GM12878 (cell line): Measurements from ENCODE around the gene PIPOX. TPM values are rescaled to one million over a fixed set of nuclear protein-coding genes. Genes with fewer than 3 reads are reported as not detected.

Experiments used
- ATAC-seq: fragments of 200-7000 bp; cut with Tn5 transposase; 3 replicates; pipeline ENCODE4 v1.9.1; 2020; ENCODE audit warnings: mild to moderate bottlenecking, moderate library complexity
- BruUV-seq: library from RNA; stranded (reverse); fragments of 400-500 nt; replicated peaks from 2 replicates; lab custom pipeline; 2021; lab: Mats Ljungman, UMichigan
- CTCF ChIA-PET: fragments of 300-600 bp; sonication (Branson Sonifier 250); formaldehyde crosslinking; extraction: SDS; loops from one replicate; lab custom pipeline; 2021; ENCODE audit warnings: inconsistent platforms; lab: Yijun Ruan, JAX
- POLR2A ChIA-PET: fragments of 350-600 bp; formaldehyde crosslinking; extraction: SDS; loops from one replicate; lab custom pipeline; 2021; ENCODE audit warnings: inconsistent platforms; lab: Charles Lee
- RAD21 ChIA-PET: fragments of 300-600 bp; sonication (Branson Sonifier 250); formaldehyde crosslinking; loops from one replicate; lab custom pipeline; 2023; ENCODE audit warnings: antibody characterized with exemption; ENCODE audit not compliant: unreplicated experiment; lab: Charles Lee
- SMC1A ChIA-PET: fragments of 300-600 bp; sonication (Branson Sonifier 250); formaldehyde crosslinking; loops from one replicate; lab custom pipeline; 2023; ENCODE audit not compliant: unreplicated experiment, uncharacterized antibody; lab: Charles Lee
- DNase-seq: peaks from one replicate; pipeline ENCODE4 v3.0.0-alpha.2; 2011; ENCODE audit warnings: low read depth, low spot score
- FAIRE-seq: peaks from 3 replicates; lab custom pipeline; 2011; peaks lifted over from hg19 to GRCh38; lab: Jason Lieb, UNC
- H2AFZ ChIP-seq: 2 replicates; pipeline ENCODE4 v1.6.0; 2011; ENCODE audit warnings: low read depth, low read length, control low read depth; ENCODE audit not compliant: control insufficient read depth
- H3K27ac ChIP-seq: 2 replicates; pipeline ENCODE4 v1.5.1; 2011; ENCODE audit warnings: control low read depth; ENCODE audit not compliant: control insufficient read depth, insufficient read depth
- H3K27me3 ChIP-seq, 2 experiments: replicated peaks in 1 of 2; 2 replicates each; pipeline versions ENCODE4 v1.6.0 to v1.6.1; 2011; ENCODE audit warnings: low read length in 1 of 2; ENCODE audit not compliant: control insufficient read depth in 2 of 2, insufficient read depth in 2 of 2
- H3K36me3 ChIP-seq, 2 experiments: 2 replicates each; pipeline ENCODE4 v1.5.1; 2011; ENCODE audit warnings: low read length in 1 of 2; ENCODE audit not compliant: control insufficient read depth in 2 of 2, insufficient read depth in 2 of 2
- H3K4me1 ChIP-seq: 2 replicates; pipeline ENCODE4 v1.6.1; 2011; ENCODE audit warnings: mild to moderate bottlenecking, low read length, moderate library complexity, mixed read lengths; ENCODE audit not compliant: control insufficient read depth, insufficient read depth
- H3K4me2 ChIP-seq: 2 replicates; pipeline ENCODE4 v1.6.0; 2011; ENCODE audit warnings: control low read depth; ENCODE audit not compliant: control insufficient read depth, insufficient read depth
- H3K4me3 ChIP-seq: fragments of 200-600 bp; sonication (generic); 2 replicates; pipeline ENCODE4 v1.5.1; 2016
- H3K79me2 ChIP-seq: 2 replicates; pipeline ENCODE4 v1.6.0; 2011; ENCODE audit warnings: low read length; ENCODE audit not compliant: control insufficient read depth, insufficient read depth
- H3K9ac ChIP-seq: 2 replicates; pipeline ENCODE4 v1.8.0; 2011; ENCODE audit warnings: low read length, control low read depth, mixed read lengths; ENCODE audit not compliant: control insufficient read depth, insufficient read depth
- H3K9me3 ChIP-seq: replicated peaks from 3 replicates; pipeline ENCODE4 v1.5.1; 2011; ENCODE audit warnings: mild to moderate bottlenecking, low read length; ENCODE audit not compliant: control insufficient read depth, insufficient read depth
- H4K20me1 ChIP-seq: 2 replicates; pipeline ENCODE4 v1.6.0; 2011; ENCODE audit not compliant: control insufficient read depth, insufficient read depth
- ASH2L ChIP-seq: fragments of 300-600, 200-600 bp; sonication (generic); IDR thresholded peaks from 2 replicates; pipeline ENCODE4 v1.6.1; 2017; ENCODE audit warnings: low read depth, mild to moderate bottlenecking, borderline replicate concordance
- BCL11A ChIP-seq: IDR thresholded peaks from 2 replicates; pipeline ENCODE4 v1.6.1; 2011; ENCODE audit warnings: low read depth, low read length
- BHLHE40 ChIP-seq, 2 experiments: fragments of 450-650 bp in 1 of 2; IDR thresholded peaks; 2 replicates each; pipeline ENCODE4 v1.6.1; 2011 to 2017; ENCODE audit warnings: low read depth in 2 of 2, borderline replicate concordance in 1 of 2, improper control_type of control experiment in 1 of 2, low read length in 1 of 2, mild to moderate bottlenecking in 1 of 2
- IRF4 ChIP-seq: IDR thresholded peaks from 2 replicates; pipeline ENCODE4 v1.6.1; 2011; ENCODE audit warnings: low read depth, low read length
- KAT2A ChIP-seq: conservative IDR thresholded peaks from 2 replicates; pipeline ENCODE4 v1.6.1; 2011; ENCODE audit warnings: low read depth, low read length; ENCODE audit not compliant: control insufficient read depth
- MTA3 ChIP-seq: IDR thresholded peaks from 2 replicates; pipeline ENCODE4 v1.6.1; 2012; ENCODE audit warnings: low read length, inconsistent platforms, borderline replicate concordance
- NR2F1 ChIP-seq: fragments of 450-650 bp; conservative IDR thresholded peaks from 2 replicates; pipeline ENCODE4 v1.6.1; 2017; ENCODE audit warnings: mild to moderate bottlenecking
- RAD51 ChIP-seq: fragments of 450-650 bp; IDR thresholded peaks from 2 replicates; pipeline ENCODE4 v1.6.1; 2016; ENCODE audit warnings: moderate library complexity, mild to moderate bottlenecking, inconsistent platforms
- RCOR1 ChIP-seq: conservative IDR thresholded peaks from 2 replicates; pipeline ENCODE4 v1.6.1; 2012; ENCODE audit warnings: low read depth, low read length, improper control_type of control experiment
- RUNX3 ChIP-seq: IDR thresholded peaks from 2 replicates; pipeline ENCODE4 v1.6.1; 2012; ENCODE audit warnings: low read length, inconsistent platforms
- SMAD1 ChIP-seq: fragments of 450-650 bp; IDR thresholded peaks from 2 replicates; pipeline ENCODE4 v1.6.1; 2018; ENCODE audit warnings: mild to moderate bottlenecking, low read depth; ENCODE audit not compliant: partially characterized antibody
- SMAD5 ChIP-seq: IDR thresholded peaks from 2 replicates; pipeline ENCODE4 v1.6.1; 2016; ENCODE audit warnings: antibody characterized with exemption, low read depth
- SRF ChIP-seq, 2 experiments: IDR thresholded peaks; 2 replicates each; pipeline ENCODE4 v1.6.1; 2011; ENCODE audit warnings: low read depth in 2 of 2, low read length in 2 of 2, mild to moderate bottlenecking in 1 of 2, moderate library complexity in 1 of 2
- ZNF207 ChIP-seq: fragments of 450-650 bp; IDR thresholded peaks from 2 replicates; pipeline ENCODE4 v1.6.1; 2014; ENCODE audit warnings: antibody characterized with exemption, mild to moderate bottlenecking, borderline replicate concordance
- WGBS: methylation state at CpG from one replicate; pipeline ENCODE4 v1.1.6; 2016; ENCODE audit warnings: low lambda C conversion rate; ENCODE audit not compliant: insufficient replicate concordance, insufficient coverage; ENCODE audit errors: missing lambda C conversion rate; 5-methylcytosine and 5-hydroxymethylcytosine counted together
- in situ Hi-C: fragments of 300-500 bp; cut with MboI; formaldehyde crosslinking; loops from 9 replicates; pipeline ENCODE4 v1.14.3; 2018; ENCODE audit warnings: mixed read lengths
- intact Hi-C: fragments of 100-400 bp; cut with micrococcal nuclease; formaldehyde crosslinking; loops from one replicate; pipeline ENCODE4 v1.14.2; 2022; ENCODE audit not compliant: unreplicated experiment
- polyA plus RNA-seq, 11 experiments: library from polyadenylated mRNA; depleted of rRNA in 4 of 11; unstranded in 6 of 11; stranded (reverse) in 5 of 11; fragments of >200 nt; fragmentation: Nextera tagmentation in 4 of 11; fragmentation: Illumina TruSeq in 1 of 11; extraction: Ambion mirVana in 4 of 11; extraction: Trizol in 1 of 11; gene quantifications; 1 replicate in 1 of 11; 2 replicates in 10 of 11; pipeline versions ENCODE4 v1.2.1 to v1.2.3, GENCODE V29; 2011 to 2016; ENCODE audit warnings: inconsistent platforms in 2 of 11, missing spikeins in 2 of 11, low read depth in 1 of 11
- total RNA-seq, 4 experiments: library from RNA; depleted of rRNA in 3 of 4; stranded (reverse); fragments of >200 nt in 3 of 4; fragmentation: Illumina TruSeq in 1 of 4; extraction: Trizol in 1 of 4; gene quantifications; 2 replicates each; pipeline versions ENCODE4 v1.2.1 to v1.2.3, GENCODE V29; 2013 to 2021
- TF ChIP-seq, protein P1 (sequence below): fragments of 450-650 bp; IDR thresholded peaks from 2 replicates; pipeline ENCODE4 v1.6.1; 2017; ENCODE audit warnings: mild to moderate bottlenecking
- TF ChIP-seq, protein P2 (sequence below): fragments of 450-650 bp; IDR thresholded peaks from 2 replicates; pipeline ENCODE4 v1.6.1; 2017; ENCODE audit warnings: low read depth, mild to moderate bottlenecking, moderate library complexity

Gene PIPOX
- total and polyA plus RNA-seq, 10 of the 15 experiments (the other 5 are each of a cell fraction or from before 2014, with no cell fraction given): 0.22 to 1.4 (median 0.56) TPM; not detected in 1

DNA sequence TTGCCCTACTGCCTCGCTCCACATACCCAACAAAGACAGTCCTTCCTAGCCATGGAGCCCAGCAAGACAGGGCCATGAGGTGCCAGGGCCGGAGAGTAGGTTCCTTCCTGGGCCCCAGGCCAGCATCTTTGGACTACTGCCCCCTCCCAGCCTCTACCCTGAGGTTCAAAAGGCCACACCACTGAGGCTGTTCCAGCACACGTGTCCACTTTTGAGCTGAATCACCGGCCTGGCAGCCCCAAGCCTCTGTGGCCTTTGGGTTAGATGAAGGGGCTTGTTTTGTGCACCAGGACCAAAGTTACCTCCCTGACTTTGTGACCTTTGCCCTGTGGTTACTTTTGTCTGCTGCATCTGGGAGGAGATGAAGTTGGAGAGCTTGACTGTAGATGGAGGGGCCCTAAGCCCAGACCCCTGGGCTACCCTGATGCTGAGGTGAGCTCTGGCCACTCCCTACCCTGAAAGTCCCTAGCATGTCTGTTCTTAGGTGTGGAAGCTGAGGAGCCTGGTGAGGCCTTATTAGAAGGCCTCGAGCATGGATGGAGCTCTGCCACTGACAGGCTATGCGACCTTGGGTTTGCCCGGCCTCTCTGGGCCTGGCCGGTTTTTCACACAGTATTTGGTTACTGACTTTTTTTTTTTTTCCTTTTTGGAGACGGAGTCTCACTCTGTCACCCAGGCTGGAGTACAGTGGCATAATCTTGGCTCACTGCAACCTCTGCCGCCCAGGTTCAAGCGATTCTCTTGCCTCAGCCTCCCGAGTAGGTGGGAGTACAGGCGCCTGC lies 49.1 kb upstream of the PIPOX start (continued):
- TF ChIP-seq, protein P1, sequence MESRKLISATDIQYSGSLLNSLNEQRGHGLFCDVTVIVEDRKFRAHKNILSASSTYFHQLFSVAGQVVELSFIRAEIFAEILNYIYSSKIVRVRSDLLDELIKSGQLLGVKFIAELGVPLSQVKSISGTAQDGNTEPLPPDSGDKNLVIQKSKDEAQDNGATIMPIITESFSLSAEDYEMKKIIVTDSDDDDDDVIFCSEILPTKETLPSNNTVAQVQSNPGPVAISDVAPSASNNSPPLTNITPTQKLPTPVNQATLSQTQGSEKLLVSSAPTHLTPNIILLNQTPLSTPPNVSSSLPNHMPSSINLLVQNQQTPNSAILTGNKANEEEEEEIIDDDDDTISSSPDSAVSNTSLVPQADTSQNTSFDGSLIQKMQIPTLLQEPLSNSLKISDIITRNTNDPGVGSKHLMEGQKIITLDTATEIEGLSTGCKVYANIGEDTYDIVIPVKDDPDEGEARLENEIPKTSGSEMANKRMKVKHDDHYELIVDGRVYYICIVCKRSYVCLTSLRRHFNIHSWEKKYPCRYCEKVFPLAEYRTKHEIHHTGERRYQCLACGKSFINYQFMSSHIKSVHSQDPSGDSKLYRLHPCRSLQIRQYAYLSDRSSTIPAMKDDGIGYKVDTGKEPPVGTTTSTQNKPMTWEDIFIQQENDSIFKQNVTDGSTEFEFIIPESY: no peak

DNA sequence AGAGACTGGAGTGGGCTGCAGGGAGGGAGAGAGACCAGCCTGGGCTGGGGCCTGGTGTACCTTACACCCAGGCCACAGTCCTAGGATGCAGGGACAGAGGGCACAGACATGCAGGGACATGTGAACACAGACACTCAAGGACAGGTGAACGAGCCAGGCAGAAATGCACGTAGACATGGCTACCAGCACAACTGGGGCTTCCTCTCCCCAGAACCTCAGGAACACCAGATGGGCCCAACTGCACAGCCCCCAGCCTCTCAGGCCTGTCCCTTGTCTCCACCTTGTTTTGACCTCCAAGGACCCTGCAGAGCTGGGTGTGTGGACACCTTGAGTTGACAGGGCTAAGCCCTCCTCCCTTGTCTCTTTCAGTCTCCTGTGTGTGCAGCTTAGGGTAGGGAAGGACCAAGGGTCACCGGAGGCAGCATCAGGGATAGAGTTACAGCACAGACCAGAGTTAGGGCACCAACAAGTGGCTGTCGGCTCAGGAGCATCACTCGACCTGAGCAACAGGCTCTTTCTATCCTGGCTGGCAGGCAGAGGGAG lies 46.3 kb upstream of the PIPOX start:
- H3K36me3 ChIP-seq: no peaks in the 10 kb centered on the region
- no peaks in the 10 kb centered on the region for H3K9me3 ChIP-seq
- H2AFZ ChIP-seq: no peak overlapping the region
- H3K4me2 ChIP-seq: no peak overlapping the region
- no peaks in the 10 kb centered on the region for H3K79me2 ChIP-seq
- 21% methylated on average over 5 of the region's 5 CpGs for WGBS
- ChIA-PET SMC1A (no interaction called here), POLR2A (no interaction called here), RAD21 (no interaction called here), CTCF (interaction anchor here (1.3 kb wide), 1 partner anchor 10 kb away, joined by 3 read pairs; no protein-coding TSS in a partner anchor)
- no peak overlapping the region for H3K9ac ChIP-seq
- no peaks in the 10 kb centered on the region; a peak in 1 of 4 replicates for H3K27me3 ChIP-seq
- no peak overlapping the region for H3K4me3 ChIP-seq
- H3K4me1 ChIP-seq: peaks cover 4% of the 10 kb centered on the region; the same call in 1 of the 2 replicates
- intact Hi-C loops (no loop called here), in situ Hi-C loops (no loop called here)
- H4K20me1 ChIP-seq: no peaks in the 10 kb centered on the region
- no peak for ATAC-seq
- DNase-seq: no peak
- BruUV-seq: no TSS peak
- FAIRE-seq: no peak
- no peak overlapping the region for H3K27ac ChIP-seq
- TF ChIP-seq ZNF207: no peak
- TF ChIP-seq SRF (IDR thresholded peaks at IDR 0.05; ENCODE audit: low read depth in 2 of 2, low read length in 2 of 2): no peak
- TF ChIP-seq BHLHE40 (IDR thresholded peaks at IDR 0.05; ENCODE audit: borderline replicate concordance in 1 of 2, low read depth in 2 of 2, low read length in 1 of 2): no peak
- TF ChIP-seq RAD51: no peak
- TF ChIP-seq, protein P2, sequence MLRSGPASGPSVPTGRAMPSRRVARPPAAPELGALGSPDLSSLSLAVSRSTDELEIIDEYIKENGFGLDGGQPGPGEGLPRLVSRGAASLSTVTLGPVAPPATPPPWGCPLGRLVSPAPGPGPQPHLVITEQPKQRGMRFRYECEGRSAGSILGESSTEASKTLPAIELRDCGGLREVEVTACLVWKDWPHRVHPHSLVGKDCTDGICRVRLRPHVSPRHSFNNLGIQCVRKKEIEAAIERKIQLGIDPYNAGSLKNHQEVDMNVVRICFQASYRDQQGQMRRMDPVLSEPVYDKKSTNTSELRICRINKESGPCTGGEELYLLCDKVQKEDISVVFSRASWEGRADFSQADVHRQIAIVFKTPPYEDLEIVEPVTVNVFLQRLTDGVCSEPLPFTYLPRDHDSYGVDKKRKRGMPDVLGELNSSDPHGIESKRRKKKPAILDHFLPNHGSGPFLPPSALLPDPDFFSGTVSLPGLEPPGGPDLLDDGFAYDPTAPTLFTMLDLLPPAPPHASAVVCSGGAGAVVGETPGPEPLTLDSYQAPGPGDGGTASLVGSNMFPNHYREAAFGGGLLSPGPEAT: no peak
- TF ChIP-seq RCOR1: no peak
- no peak for TF ChIP-seq IRF4
- no peak for TF ChIP-seq RUNX3
- TF ChIP-seq BCL11A: no peak
- TF ChIP-seq ASH2L: no peak
- no peak for TF ChIP-seq SMAD1
- no peak for TF ChIP-seq SMAD5
- TF ChIP-seq KAT2A: no peak
- TF ChIP-seq NR2F1: no peak
- TF ChIP-seq MTA3: no peak
